ENCODE results near the gene PAN2. TPM values are rescaled to one million over a fixed set of nuclear protein-coding genes. Genes with fewer than 3 reads are reported as not detected.

The PAN2 gene
- total and polyA plus RNA-seq, 2 donors (not counting 3 experiments of a cell fraction or from before 2014, with no cell fraction given), result 21.5 to 21.9 TPM

- Histone ChIP-seq H2AFZ (ENCODE audit: low read depth, low read length) (peak within 1 kb of the TSS; percentile 79), H3K79me2 (ENCODE audit: control insufficient read depth, insufficient read depth, low read length) (no peaks in the 10 kb centered on the region), H3K4me1 (ENCODE audit: control insufficient read depth, extremely low read depth, insufficient read depth, low read length) (peaks cover 4% of the 10 kb centered on the region), H3K27ac (ENCODE audit: insufficient read depth, low read depth, low read length) (peak within 1 kb of the TSS; percentile 61), H3K9ac (replicated peaks; ENCODE audit: extremely low read depth, insufficient read depth, low read length) (peak within 1 kb of the TSS; percentile 69), H3K4me3 (replicated peaks in 1 of 3; ENCODE audit: insufficient read depth in 1 of 3, low read depth in 1 of 3, low read length in 3 of 3) (peak within 1 kb of the TSS; percentile 25 to 50 (median 43)), H3K4me2 (ENCODE audit: insufficient read depth, low read length) (peak within 1 kb of the TSS; percentile 80), H4K20me1 (replicated peaks; ENCODE audit: control insufficient read depth, extremely low read depth, insufficient read depth, low read length) (no peaks in the 10 kb centered on the region), H3K27me3 (ENCODE audit: control insufficient read depth in 2 of 2, insufficient read depth in 2 of 2, low read length in 2 of 2) (no peaks in the 10 kb centered on the region), H3K9me1 (replicated peaks; ENCODE audit: control insufficient read depth, extremely low read depth, insufficient read depth, low read length) (no peaks in the 10 kb centered on the region), H3K36me3 (ENCODE audit: control insufficient read depth in 2 of 2, extremely low read depth in 1 of 2, insufficient read depth in 2 of 2, low read length in 2 of 2) (peaks cover 0 to 4% of the 10 kb centered on the region in 2 experiments), H3K9me3 (replicated peaks; ENCODE audit: control insufficient read depth, insufficient read depth, low read length) (no peaks in the 10 kb centered on the region)
- intact Hi-C loops (cut with micrococcal nuclease) (loop anchor here (1.0 to 5.0 kb wide), 5 partner anchors 9 to 195 kb away; partner anchors contain the start of genes ANKRD52, CS and NABP2), dilution Hi-C loops (cut with MboI; ENCODE audit: extremely low pct_ligation_motif_present, low sequenced_read_pairs) (no loop called here)
- POLR2A ChIA-PET, result interaction anchor here (0.8 to 1.6 kb wide), 2 partner anchors 10 to 13 kb away, joined by 3 to 5 read pairs; no protein-coding TSS in a partner anchor
- peak; percentile 86 for DNase-seq (ENCODE audit: low read depth, low spot score)
- no TSS peak for BruUV-seq (replicated peaks)
- peak; percentile 86 for FAIRE-seq
- CTCF ChIA-PET, result interaction anchor here (0.7 to 3.5 kb wide), 4 partner anchors 9 to 197 kb away, joined by 3 to 27 read pairs (median 8); partner anchors contain the start of genes ANKRD52 and SMARCC2
- TF ChIP-seq FOS (IDR thresholded peaks at IDR 0.05; ENCODE audit: borderline replicate concordance, insufficient read depth, low read length) (no peak), EZH2 (IDR thresholded peaks at IDR 0.05; ENCODE audit: borderline replicate concordance, low read depth, low read length, severe bottlenecking) (no peak), POLR2A (IDR thresholded peaks at IDR 0.05; ENCODE audit: low read depth, low read length) (peak; percentile 90), CTCF (IDR thresholded peaks at IDR 0.05; ENCODE audit: extremely low read depth in 1 of 2, insufficient read depth in 1 of 2, low read depth in 1 of 2, low read length in 2 of 2) (peak; percentile 24 to 60), MAX (IDR thresholded peaks at IDR 0.05; ENCODE audit: insufficient read depth, insufficient read length) (no peak), POLR2AphosphoS5 (IDR thresholded peaks at IDR 0.05; ENCODE audit: insufficient read depth, low read depth, low read length) (peak; percentile 90), JUN (IDR thresholded peaks at IDR 0.05; ENCODE audit: borderline replicate concordance, insufficient read depth, insufficient read length, low read depth) (no peak), GATA2 (IDR thresholded peaks at IDR 0.05; ENCODE audit: insufficient read depth, insufficient read length, low read depth, low read length) (no peak), MYC (IDR thresholded peaks at IDR 0.05; ENCODE audit: low read depth, low read length) (no peak)
Measured at GRCh38 chr12:56266693-56267442, 66.9 kb downstream of the PAN2 start, which contains the start of gene COQ10A. Gene COQ10A (plus strand): TSS chr12:56266942. CDS start chr12:56267119, 177 bp downstream.

Small RNA genes within 50 kb of the gene (small RNA-seq; reads per million reads assigned to genes)
- gene RNU7-40P (ENCODE audit: insufficient read depth, insufficient read length, low read depth, low replicate concordance), result not detected

Other genes with a start within 250 kb of the PAN2 start
- 170 and 188 TPM in 2 replicates for gene PA2G4, start 229.4 kb downstream of the PAN2 start, total RNA-seq
- 94.2 and 121 TPM in 2 replicates for gene PA2G4, start 229.4 kb downstream of the PAN2 start, polyA plus RNA-seq
- 3,212 and 3,428 TPM in 2 replicates for gene RPL41, start 217.4 kb downstream of the PAN2 start, total RNA-seq
- 9,033 and 9,990 TPM in 2 replicates for gene RPL41, start 217.4 kb downstream of the PAN2 start, polyA plus RNA-seq
- 8.7 and 10.1 TPM in 2 replicates for gene ZC3H10, start 215.7 kb downstream of the PAN2 start, total RNA-seq
- 2.6 and 3.0 TPM in 2 replicates for gene ZC3H10, start 215.7 kb downstream of the PAN2 start, polyA plus RNA-seq
- 133 and 161 TPM in 2 replicates for gene ESYT1, start 205.7 kb downstream of the PAN2 start, total RNA-seq
- 233 and 234 TPM in 2 replicates for gene ESYT1, start 205.7 kb downstream of the PAN2 start, polyA plus RNA-seq
- gene MYL6B, start 181.4 kb downstream of the PAN2 start, total RNA-seq, result 135 and 137 TPM in 2 replicates
- gene MYL6B, start 181.4 kb downstream of the PAN2 start, polyA plus RNA-seq, result 130 and 185 TPM in 2 replicates
- gene MYL6, start 175.6 kb downstream of the PAN2 start, total RNA-seq, result 2,364 and 2,543 TPM in 2 replicates
- 6,581 and 8,470 TPM in 2 replicates for gene MYL6, start 175.6 kb downstream of the PAN2 start, polyA plus RNA-seq
- 117 and 121 TPM in 2 replicates for gene SMARCC2, start 144.5 kb downstream of the PAN2 start, total RNA-seq
- gene SMARCC2, start 144.5 kb downstream of the PAN2 start, polyA plus RNA-seq, result 51.1 and 51.9 TPM in 2 replicates
- gene RNF41, start 112.1 kb downstream of the PAN2 start, total RNA-seq, result 80.1 and 88.3 TPM in 2 replicates
- 203 and 241 TPM in 2 replicates for gene RNF41, start 112.1 kb downstream of the PAN2 start, polyA plus RNA-seq
- 41.0 and 42.4 TPM in 2 replicates for gene NABP2, start 109.7 kb downstream of the PAN2 start, total RNA-seq
- gene NABP2, start 109.7 kb downstream of the PAN2 start, polyA plus RNA-seq, result 55.3 and 59.7 TPM in 2 replicates
- not detected in 2 replicates for gene SLC39A5, start 103.9 kb downstream of the PAN2 start, total RNA-seq
- 0.10 and 0.11 TPM in 2 replicates for gene SLC39A5, start 103.9 kb downstream of the PAN2 start, polyA plus RNA-seq
- 62.0 and 66.3 TPM in 2 replicates for gene ANKRD52, start 75.6 kb downstream of the PAN2 start, total RNA-seq
- 28.6 and 30.8 TPM in 2 replicates for gene ANKRD52, start 75.6 kb downstream of the PAN2 start, polyA plus RNA-seq
- gene COQ10A, start 67.1 kb downstream of the PAN2 start, total RNA-seq, result 14.7 and 15.3 TPM in 2 replicates
- 30.2 and 32.4 TPM in 2 replicates for gene COQ10A, start 67.1 kb downstream of the PAN2 start, polyA plus RNA-seq
- gene CS, start 33.7 kb downstream of the PAN2 start, total RNA-seq, result 296 and 312 TPM in 2 replicates
- gene CS, start 33.7 kb downstream of the PAN2 start, polyA plus RNA-seq, result 115 and 129 TPM in 2 replicates
- 166 and 183 TPM in 2 replicates for gene CNPY2, start 18.0 kb downstream of the PAN2 start, total RNA-seq
- gene CNPY2, start 18.0 kb downstream of the PAN2 start, polyA plus RNA-seq, result 205 and 256 TPM in 2 replicates
- gene IL23A, start 4.9 kb upstream of the PAN2 start, total RNA-seq, result not detected in 2 replicates
- 0.12 TPM in 1 of 2 replicates, not detected in the other for gene IL23A, start 4.9 kb upstream of the PAN2 start, polyA plus RNA-seq
- 66.5 and 74.8 TPM in 2 replicates for gene STAT2, start 26.1 kb upstream of the PAN2 start, total RNA-seq
- gene STAT2, start 26.1 kb upstream of the PAN2 start, polyA plus RNA-seq, result 58.5 and 62.8 TPM in 2 replicates
- gene APOF, start 28.9 kb upstream of the PAN2 start, total RNA-seq, result not detected in 2 replicates
- gene APOF, start 28.9 kb upstream of the PAN2 start, polyA plus RNA-seq, result not detected in 2 replicates
- 28.2 and 28.4 TPM in 2 replicates for gene TIMELESS, start 115.4 kb upstream of the PAN2 start, total RNA-seq
- gene TIMELESS, start 115.4 kb upstream of the PAN2 start, polyA plus RNA-seq, result 3.6 and 6.1 TPM in 2 replicates
- gene MIP, start 120.7 kb upstream of the PAN2 start, total RNA-seq, result not detected in 2 replicates
- gene MIP, start 120.7 kb upstream of the PAN2 start, polyA plus RNA-seq, result 0.18 TPM in 1 of 2 replicates, not detected in the other
- 3.4 and 3.5 TPM in 2 replicates for gene SPRYD4, start 134.6 kb upstream of the PAN2 start, total RNA-seq
- gene SPRYD4, start 134.6 kb upstream of the PAN2 start, polyA plus RNA-seq, result 3.8 and 4.0 TPM in 2 replicates
- gene GLS2, start 154.2 kb upstream of the PAN2 start, total RNA-seq, result 0.33 TPM in 1 of 2 replicates, not detected in the other
- 0.04 and 0.18 TPM in 2 replicates for gene GLS2, start 154.2 kb upstream of the PAN2 start, polyA plus RNA-seq
- gene RBMS2, start 187.8 kb upstream of the PAN2 start, total RNA-seq, result 95.4 and 103 TPM in 2 replicates
- 66.8 and 90.5 TPM in 2 replicates for gene RBMS2, start 187.8 kb upstream of the PAN2 start, polyA plus RNA-seq